NOMO-1 (cell line): ENCODE results near the gene RUNX2.

Experiments used
- DNase-seq, 2 experiments: peaks; one replicate each; lab custom pipeline; 2025; ENCODE audit not compliant: unreplicated experiment in 2 of 2; lab: John Stamatoyannopoulos, UW

RUNX2 gene

DNA sequence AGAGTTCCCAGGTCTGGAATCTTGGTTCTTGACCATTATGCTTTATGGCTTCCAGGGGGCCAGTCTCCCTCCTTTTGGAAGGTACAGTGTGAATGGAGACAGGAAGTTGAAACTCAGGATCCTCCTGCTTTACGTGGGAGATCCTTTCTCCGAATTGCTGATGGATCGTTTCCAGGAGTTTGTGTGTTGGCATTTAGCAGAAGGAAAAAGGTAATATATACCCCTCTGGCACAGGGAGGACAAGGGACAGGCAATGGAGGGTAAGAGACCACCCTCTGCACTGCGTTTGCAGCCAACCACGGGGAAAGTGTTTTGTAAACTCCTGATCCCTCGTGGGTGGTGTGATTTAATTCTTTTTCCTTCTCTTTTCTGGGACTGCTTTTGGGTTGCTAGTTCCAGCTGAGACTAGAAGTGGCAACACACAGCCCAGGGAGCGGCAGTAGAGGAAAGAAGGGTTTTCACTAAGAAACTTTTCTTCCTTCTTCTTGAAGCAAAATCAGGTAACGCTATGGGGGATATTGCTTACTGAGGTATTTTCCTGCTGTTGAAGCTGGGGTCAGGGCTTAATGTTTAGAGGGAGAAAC is 307.2 kb downstream of the RUNX2 start:
- no peak for DNase-seq

DNA sequence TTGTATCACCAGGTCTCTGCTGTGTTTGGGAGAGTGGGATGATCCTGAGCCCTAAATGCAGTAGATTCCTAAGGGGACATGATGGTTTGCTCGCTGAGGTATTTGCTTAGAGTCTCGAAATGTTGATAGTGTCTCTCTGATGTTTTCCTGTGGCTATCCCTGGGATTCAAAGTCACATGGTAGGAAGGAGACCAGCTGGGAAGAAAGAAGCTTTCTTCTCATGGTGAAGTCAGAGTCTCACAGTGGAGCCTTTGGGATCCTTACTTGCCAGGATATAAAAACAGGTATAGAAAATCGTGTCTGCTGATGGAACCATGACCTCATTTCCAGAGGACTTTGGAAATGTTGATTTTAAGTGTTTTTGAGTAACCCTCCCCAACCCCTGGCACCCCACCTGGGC is 308.9 kb downstream of the RUNX2 start:
- no peak for DNase-seq

DNA sequence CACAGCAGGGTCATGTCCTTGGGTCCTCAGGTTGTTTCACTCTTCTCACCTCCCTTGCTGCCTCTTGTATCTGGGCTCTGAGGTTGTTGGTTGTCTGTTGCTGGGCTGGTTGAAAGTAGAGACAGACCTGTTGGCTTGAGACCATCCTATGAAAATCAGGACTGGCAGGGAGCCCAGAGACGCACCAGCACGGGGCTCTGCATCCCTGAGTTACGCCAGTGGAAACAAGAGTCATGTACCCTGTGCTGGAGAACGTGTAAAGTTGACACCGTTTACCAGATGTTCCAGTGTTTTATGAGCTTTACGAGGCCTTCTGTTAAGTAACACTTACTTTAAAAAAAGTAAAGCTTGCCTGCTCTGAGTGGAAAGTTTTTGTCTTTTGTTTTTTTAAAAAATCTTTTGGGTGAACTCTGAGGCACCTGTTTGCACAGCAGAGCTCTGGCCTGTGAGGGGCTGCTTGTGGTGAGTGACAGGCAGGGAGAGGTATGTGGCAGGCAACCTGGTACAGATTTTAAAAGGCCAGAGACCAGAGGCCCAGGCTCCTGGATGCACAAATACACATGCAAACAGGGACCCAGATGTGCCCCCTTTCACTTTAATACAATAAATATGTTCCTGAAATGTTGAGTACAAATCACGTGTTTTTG is 309.6 kb downstream of the RUNX2 start:
- DNase-seq, result no peak

GRCh38 chr6:45640081-45640491 is 312.0 kb downstream of the RUNX2 start:
- DNase-seq, result no peak

DNA sequence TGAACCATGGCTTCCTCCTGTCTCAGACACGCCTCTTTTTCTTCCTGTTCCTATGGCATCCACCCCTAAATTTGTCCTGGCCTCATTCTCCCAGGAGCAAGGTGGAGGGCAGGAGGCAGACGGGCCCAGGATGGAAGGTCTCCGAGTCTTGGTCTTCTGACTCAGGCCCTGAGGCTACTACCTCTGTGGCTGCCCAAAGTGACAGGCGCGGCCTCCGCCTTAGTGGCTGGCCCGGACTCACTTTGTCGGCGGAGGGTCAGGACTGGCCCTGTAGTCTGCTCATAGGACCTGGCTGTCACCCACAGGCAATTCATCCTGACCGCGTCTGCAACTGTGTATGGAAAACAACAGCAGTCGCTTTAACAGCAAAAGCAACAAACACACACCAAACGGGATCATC is 312.7 kb downstream of the RUNX2 start:
- DNase-seq, result no peak

DNA sequence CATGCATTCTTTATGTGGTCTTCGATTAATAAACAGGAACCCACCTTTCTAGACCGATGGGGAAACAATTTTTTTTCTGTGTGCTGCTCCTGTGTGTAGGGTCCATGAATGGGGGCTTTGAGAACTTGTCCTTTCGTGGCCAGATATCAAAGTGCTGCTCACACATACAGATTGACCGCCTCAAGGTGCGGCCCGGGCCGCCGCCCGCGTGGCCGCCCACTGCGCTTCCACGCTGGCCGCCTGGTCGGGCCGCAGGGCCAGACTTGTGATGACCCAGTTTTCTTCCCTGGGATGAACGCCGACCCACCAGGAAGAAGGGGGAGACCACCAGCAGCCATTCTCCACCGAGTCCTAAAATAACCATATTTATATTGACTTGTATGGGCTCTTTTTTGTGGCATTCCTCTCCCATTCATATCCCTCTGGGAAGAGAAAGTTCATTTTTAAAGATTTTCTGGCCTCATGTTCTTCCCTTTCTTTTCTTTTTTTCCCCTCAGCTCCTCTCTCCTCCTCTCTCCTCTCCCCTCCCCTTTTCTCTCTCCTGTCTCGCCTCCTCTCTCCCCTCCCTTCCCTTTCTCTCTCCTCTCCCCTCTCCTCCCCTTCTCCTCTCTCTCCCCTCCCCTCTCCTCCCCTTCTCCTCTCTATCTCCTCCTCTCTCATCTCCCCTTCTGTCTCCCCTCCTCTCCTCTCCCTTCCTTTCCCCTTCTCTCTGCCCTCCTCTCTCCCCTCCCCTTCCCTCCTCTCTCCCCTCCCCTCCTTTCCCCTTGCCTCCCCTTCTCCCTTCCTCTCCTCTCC is 314.4 kb downstream of the RUNX2 start:
- DNase-seq, result no peak

- DNase-seq, result no peak
Observed at GRCh38 chr6:45643126-45643525, 315.0 kb downstream of the RUNX2 start.

DNA sequence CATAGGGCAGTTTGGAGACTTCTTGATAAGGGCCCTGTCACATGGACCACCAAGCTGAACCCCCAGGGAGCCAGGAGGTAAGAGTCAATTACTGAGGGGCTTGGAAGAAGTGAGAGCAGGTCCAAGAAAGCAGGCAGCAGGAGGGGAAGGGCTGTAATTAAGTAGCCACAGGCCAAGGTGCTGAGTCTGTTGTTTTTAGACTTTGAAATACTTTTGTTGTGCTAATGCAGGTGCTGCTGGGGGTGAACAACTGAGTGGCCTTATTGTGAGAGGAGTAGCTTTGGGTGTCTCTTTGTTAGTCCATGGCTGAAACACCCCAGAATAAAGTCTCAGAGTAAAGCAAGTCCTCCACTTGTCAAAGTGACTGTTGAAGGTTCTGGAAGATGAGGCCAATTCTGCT is 316.6 kb downstream of the RUNX2 start:
- DNase-seq, result no peak

DNA sequence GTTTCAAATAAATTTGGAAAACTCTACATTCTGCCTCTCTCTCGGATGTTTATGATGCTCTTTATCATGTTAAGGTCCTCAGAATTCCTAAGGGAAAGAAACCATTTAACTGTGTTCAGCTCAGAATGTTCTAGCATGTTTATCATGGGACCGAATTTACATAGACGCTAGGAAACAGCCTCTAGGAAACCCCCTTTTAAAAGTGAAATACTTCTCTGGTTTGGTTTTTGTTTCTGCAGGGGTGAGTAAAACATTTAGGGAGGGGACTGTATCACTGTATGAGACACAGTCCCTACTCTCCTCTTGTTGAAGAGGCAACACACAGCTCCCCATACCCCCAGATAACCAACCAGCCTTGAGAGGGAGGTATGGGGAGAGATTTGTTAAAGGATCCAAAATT is 317.2 kb downstream of the RUNX2 start:
- DNase-seq, result no peak

- peak; percentile 9 to 37 for DNase-seq
Observed at GRCh38 chr6:45647341-45648261, 319.5 kb downstream of the RUNX2 start.

DNA sequence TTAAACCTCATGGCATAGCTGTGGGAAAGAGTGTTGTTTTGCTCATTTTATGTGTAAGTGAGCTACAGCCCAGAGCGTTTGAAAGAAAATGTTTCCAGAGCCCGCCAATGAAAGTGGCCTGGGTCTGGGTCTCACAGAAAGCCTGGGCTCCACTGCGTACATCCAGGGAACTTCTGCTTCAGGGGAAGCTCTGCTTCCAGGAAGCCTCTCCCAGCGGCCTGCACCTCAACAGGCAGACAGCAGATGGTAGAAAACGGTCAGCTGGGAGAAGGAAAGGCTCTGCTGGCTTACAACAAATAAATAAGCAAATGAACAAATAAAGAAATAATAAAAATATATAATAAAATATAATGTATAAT is 320.1 kb downstream of the RUNX2 start:
- DNase-seq, result no peak

GRCh38 chr6:45650524-45651135 is 322.5 kb downstream of the RUNX2 start:
- no peak for DNase-seq

GRCh38 chr6:45651301-45651700 is 323.2 kb downstream of the RUNX2 start:
- no peak for DNase-seq

GRCh38 chr6:45652416-45652815 is 324.3 kb downstream of the RUNX2 start:
- DNase-seq, result no peak

DNA sequence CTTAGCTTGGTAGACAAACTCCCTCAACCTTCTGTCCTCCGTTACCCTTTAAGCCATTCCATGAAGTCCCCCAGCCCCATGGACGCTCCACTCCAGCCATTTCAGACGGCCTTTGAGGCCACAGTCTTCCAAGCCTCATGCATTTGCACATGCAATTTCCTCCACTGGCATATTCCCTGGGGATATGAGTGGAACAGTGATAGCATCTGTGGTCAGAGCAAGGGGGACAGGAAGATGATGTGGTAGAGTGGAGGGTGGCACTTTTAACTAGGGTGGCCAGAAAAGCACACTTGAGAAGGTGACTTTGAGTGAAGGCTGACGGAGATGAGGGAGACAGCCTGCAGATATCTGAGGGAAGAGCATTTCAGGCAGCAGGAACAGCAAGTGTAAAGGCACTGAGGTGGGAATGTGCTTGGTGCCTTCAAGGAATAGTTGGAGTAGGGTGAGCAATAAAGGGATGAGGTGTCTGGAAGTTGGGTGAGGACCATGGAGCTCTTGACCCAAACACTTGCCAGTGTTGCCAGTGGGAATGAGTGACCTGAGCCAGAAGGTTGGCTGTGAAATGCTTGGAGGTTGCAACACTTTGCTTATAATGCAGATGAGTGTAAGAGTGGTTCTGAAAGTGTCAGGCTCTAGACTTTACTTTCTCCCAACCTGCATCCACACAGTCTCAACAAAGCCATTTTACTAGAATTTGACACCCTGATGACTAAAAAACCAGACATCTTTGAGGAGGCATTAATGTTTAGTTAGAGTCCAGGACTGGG is 325.2 kb downstream of the RUNX2 start:
- no peak for DNase-seq

DNA sequence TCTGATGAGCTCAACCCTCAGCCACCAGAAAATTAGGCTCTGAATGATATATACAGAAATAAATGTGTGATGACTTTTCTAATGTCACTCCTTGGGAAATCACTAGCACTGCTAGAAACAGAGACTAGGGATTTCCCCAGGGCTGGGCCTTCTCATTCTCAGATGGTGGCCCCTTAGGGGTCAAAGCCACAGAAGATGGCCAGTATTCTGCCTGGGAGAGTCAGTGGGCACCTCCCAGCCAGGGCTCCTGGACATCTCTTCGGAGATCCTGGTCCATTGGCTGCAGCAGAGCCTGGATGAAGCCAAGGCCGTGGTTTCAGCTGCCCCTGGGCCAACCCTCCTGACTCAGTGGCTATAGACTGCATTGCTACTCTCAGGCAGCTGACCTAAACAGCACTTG is 326.5 kb downstream of the RUNX2 start:
- no peak for DNase-seq

GRCh38 chr6:45655745-45656476 is 327.8 kb downstream of the RUNX2 start:
- no peak for DNase-seq

GRCh38 chr6:45657226-45657625 is 329.1 kb downstream of the RUNX2 start:
- DNase-seq, result no peak

DNA sequence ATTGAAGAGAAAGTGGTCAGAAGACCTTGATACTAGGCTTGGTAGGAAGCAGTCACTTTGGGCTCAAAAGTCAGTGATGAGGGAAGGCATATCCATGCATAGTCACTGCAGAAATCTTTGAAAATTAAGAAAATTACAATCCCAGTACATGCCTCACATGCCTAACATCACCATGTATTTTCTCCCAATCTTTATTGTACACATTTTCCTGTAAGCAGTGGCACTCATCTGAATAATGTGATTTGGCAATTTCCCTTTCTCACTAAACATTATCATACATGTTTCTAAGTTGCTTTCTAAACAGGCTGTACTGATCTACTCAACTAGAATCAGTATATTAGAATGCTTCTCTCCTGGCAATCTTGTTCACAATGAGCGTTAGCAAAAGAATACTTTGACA is 330.3 kb downstream of the RUNX2 start:
- no peak for DNase-seq
